Testis (tissue), 2 donors: Measurements from ENCODE around the gene TTLL11.

ENCODE experiments used
- CTCF ChIP-seq, 3 experiments: fragments of 450-650 bp in 2 of 3; fragments of 200-600 bp in 1 of 3; sonication (generic) in 1 of 3; IDR thresholded peaks; one replicate each; pipeline ENCODE4 v1.5.1; 2016 to 2019; ENCODE audit warnings: antibody characterized with exemption in 3 of 3, mild to moderate bottlenecking in 2 of 3, moderate library complexity in 1 of 3
- POLR2A ChIP-seq: fragments of 450-650 bp; IDR thresholded peaks from one replicate; pipeline ENCODE4 v1.6.1; 2017; ENCODE audit warnings: antibody characterized with exemption, mild to moderate bottlenecking, moderate library complexity

GRCh38 chr9:121938621-121939020 is 154.5 kb downstream of the TTLL11 start:
- TF ChIP-seq CTCF (IDR thresholded peaks at IDR 0.05): no peak
- no peak for TF ChIP-seq POLR2A
